ENCODE measurements around the gene IL16. TPM values are rescaled to one million over a fixed set of nuclear protein-coding genes. Genes with fewer than 3 reads are reported as not detected.

IL16 gene
- total RNA-seq, 2 experiments from 2014 or later: 76.0 to 81.3 TPM

DNA sequence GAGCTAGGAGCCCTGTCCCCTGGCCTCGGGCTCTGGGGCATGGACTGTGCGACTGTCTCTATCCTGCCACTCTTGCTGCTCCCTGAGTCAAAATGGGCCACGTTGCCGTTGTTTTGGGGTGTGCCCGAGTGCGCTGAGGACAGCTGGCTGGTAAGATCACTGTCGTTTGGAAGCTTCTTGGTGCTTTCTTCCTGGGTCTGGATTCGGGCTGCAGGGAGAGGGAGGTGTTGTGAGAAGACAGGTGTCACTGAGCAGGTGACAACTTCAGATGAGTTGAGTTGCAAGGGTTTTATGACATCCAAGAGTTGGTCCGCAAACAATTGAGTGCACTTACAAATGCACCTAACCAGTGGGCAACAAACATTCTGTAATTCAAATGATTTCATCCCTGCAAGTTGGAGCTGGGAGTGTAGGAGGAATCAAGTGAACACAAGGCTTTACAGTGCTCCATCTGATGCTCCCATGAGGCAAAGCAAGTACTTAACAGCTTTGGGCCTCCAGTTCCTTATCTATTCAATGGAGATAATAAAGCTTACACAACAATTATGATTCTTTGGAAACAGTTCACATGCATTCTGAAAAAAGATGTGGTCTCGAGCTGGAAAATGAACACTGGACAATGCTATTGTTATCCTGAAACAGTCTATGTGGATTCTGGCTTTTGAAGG is 138.2 kb downstream of the IL16 start:
- Histone ChIP-seq H3K27ac (ENCODE audit: low read depth, low read length, poor library complexity, severe bottlenecking) (no peak overlapping the region), H3K4me3 (ENCODE audit: low read depth, low read length, poor library complexity, severe bottlenecking) (no peak overlapping the region), H3K4me2 (ENCODE audit: low read length) (no peak overlapping the region), H3K4me1 (ENCODE audit: insufficient read depth, low read length, poor library complexity, severe bottlenecking) (peaks cover 23% of the 10 kb centered on the region), H3K79me2 (ENCODE audit: insufficient read depth, low read depth, low read length) (no peaks in the 10 kb centered on the region), H2AFZ (ENCODE audit: low read length) (no peak overlapping the region), H3K9me3 (ENCODE audit: low read length) (no peaks in the 10 kb centered on the region), H4K20me1 (ENCODE audit: insufficient read depth, low read length) (no peaks in the 10 kb centered on the region), H3K36me3 (ENCODE audit: insufficient read depth, low read length) (no peaks in the 10 kb centered on the region), H3K9me2 (ENCODE audit: insufficient read depth, low read length) (no peaks in the 10 kb centered on the region)
- intact Hi-C loops (cut with micrococcal nuclease; ENCODE audit: unreplicated experiment): loop anchor here (1.0 to 10.0 kb wide), 4 partner anchors 60 to 228 kb away; no protein-coding TSS in a partner anchor
- BruUV-seq (replicated peaks): no TSS peak
- TF ChIP-seq EZH2phosphoT487 (IDR thresholded peaks at IDR 0.05; ENCODE audit: borderline replicate concordance, low read depth, low read length) (no peak), CTCF (conservative IDR thresholded peaks at IDR 0.05; ENCODE audit: low read length) (no peak)
- DNase-seq (ENCODE audit: low spot score): no peak
- ChIA-PET POLR2A (interaction anchor here (1.5 to 2.0 kb wide), 2 partner anchors 11 to 48 kb away, joined by 4 to 6 read pairs; partner anchors contain the start of gene STARD5), CTCF (ENCODE audit: unreplicated experiment) (interaction anchor here (0.8 kb wide), 1 partner anchor 59 kb away, joined by 3 read pairs; no protein-coding TSS in a partner anchor)

DNA sequence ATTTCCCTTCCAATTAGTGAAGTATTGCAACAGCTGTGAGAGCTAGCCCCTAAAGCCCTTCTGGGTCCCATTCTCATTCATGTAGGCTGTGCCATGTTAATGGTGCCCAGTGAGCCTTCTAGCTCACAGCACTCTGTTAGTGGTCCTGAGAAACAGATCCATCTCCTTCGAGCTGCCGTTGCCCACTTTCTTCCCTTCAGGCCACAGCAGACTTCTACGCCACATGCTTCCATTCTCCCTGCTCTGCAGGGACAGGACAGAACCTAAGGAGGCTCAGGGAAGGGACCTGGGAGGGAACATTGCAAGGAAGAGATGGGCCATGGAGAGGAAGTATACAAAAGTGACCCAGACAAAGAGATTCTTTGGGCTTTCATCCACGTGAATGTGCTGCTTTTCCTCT is 139.0 kb downstream of the IL16 start:
- Histone ChIP-seq H4K20me1 (ENCODE audit: insufficient read depth, low read length) (no peaks in the 10 kb centered on the region), H3K36me3 (ENCODE audit: insufficient read depth, low read length) (no peaks in the 10 kb centered on the region), H3K9me3 (ENCODE audit: low read length) (no peaks in the 10 kb centered on the region), H3K4me3 (ENCODE audit: low read depth, low read length, poor library complexity, severe bottlenecking) (no peak overlapping the region), H3K4me2 (ENCODE audit: low read length) (no peak overlapping the region), H3K9me2 (ENCODE audit: insufficient read depth, low read length) (no peaks in the 10 kb centered on the region), H3K4me1 (ENCODE audit: insufficient read depth, low read length, poor library complexity, severe bottlenecking) (peaks cover 23% of the 10 kb centered on the region), H3K27ac (ENCODE audit: low read depth, low read length, poor library complexity, severe bottlenecking) (no peak overlapping the region), H3K79me2 (ENCODE audit: insufficient read depth, low read depth, low read length) (no peaks in the 10 kb centered on the region), H2AFZ (ENCODE audit: low read length) (no peak overlapping the region)
- intact Hi-C loops (cut with micrococcal nuclease; ENCODE audit: unreplicated experiment): loop anchor here (5.0 to 10.0 kb wide), 2 partner anchors 62 to 181 kb away; no protein-coding TSS in a partner anchor
- TF ChIP-seq EZH2phosphoT487 (IDR thresholded peaks at IDR 0.05; ENCODE audit: borderline replicate concordance, low read depth, low read length): no peak
- no peak for TF ChIP-seq CTCF (conservative IDR thresholded peaks at IDR 0.05; ENCODE audit: low read length)
- CTCF ChIA-PET (ENCODE audit: unreplicated experiment): interaction anchor here (0.6 kb wide), 1 partner anchor 69 kb away, joined by 6 read pairs; no protein-coding TSS in a partner anchor
- no TSS peak for BruUV-seq (replicated peaks)
- POLR2A ChIA-PET: interaction anchor here (1.5 to 2.0 kb wide), 2 partner anchors 12 to 49 kb away, joined by 4 to 6 read pairs; partner anchors contain the start of gene STARD5
- no peak for DNase-seq (ENCODE audit: low spot score)

GRCh38 chr15:81336568-81336967 is 139.9 kb downstream of the IL16 start:
- Histone ChIP-seq H3K36me3 (ENCODE audit: insufficient read depth, low read length) (no peaks in the 10 kb centered on the region), H3K27ac (ENCODE audit: low read depth, low read length, poor library complexity, severe bottlenecking) (no peak overlapping the region), H3K4me2 (ENCODE audit: low read length) (no peak overlapping the region), H3K9me2 (ENCODE audit: insufficient read depth, low read length) (no peaks in the 10 kb centered on the region), H3K79me2 (ENCODE audit: insufficient read depth, low read depth, low read length) (no peaks in the 10 kb centered on the region), H2AFZ (ENCODE audit: low read length) (no peak overlapping the region), H3K4me1 (ENCODE audit: insufficient read depth, low read length, poor library complexity, severe bottlenecking) (peaks cover 17% of the 10 kb centered on the region), H3K9me3 (ENCODE audit: low read length) (no peaks in the 10 kb centered on the region), H3K4me3 (ENCODE audit: low read depth, low read length, poor library complexity, severe bottlenecking) (no peak overlapping the region), H4K20me1 (ENCODE audit: insufficient read depth, low read length) (no peaks in the 10 kb centered on the region)
- BruUV-seq (replicated peaks): no TSS peak
- intact Hi-C loops (cut with micrococcal nuclease; ENCODE audit: unreplicated experiment): loop anchor here (5.0 to 10.0 kb wide), 2 partner anchors 61 to 182 kb away; no protein-coding TSS in a partner anchor
- ChIA-PET POLR2A (interaction anchor here (0.7 to 1.5 kb wide), 6 partner anchors 9 to 77 kb away, joined by 3 to 5 read pairs (median 4); no protein-coding TSS in a partner anchor), CTCF (ENCODE audit: unreplicated experiment) (interaction anchor here (0.9 to 2.4 kb wide), 3 partner anchors 10 to 70 kb away, joined by 3 to 9 read pairs (median 7); no protein-coding TSS in a partner anchor)
- DNase-seq (ENCODE audit: low spot score): peak; percentile 69
- TF ChIP-seq EZH2phosphoT487 (IDR thresholded peaks at IDR 0.05; ENCODE audit: borderline replicate concordance, low read depth, low read length) (no peak), CTCF (conservative IDR thresholded peaks at IDR 0.05; ENCODE audit: low read length) (peak; percentile 87)

Data from OCI-LY7 (cell line).